ENCODE data around the gene SHKBP1. TPM values are rescaled to one million over a fixed set of nuclear protein-coding genes. Genes with fewer than 3 reads are reported as not detected.
A peak's percentile ranks its signal among the peaks of the same experiment; 100 is the strongest.

Gene SHKBP1
- total and polyA plus RNA-seq, 2 of the 13 experiments (the other 11 are each of a cell fraction or from before 2014, with no cell fraction given) = 16.2 to 17.4 TPM

DNA sequence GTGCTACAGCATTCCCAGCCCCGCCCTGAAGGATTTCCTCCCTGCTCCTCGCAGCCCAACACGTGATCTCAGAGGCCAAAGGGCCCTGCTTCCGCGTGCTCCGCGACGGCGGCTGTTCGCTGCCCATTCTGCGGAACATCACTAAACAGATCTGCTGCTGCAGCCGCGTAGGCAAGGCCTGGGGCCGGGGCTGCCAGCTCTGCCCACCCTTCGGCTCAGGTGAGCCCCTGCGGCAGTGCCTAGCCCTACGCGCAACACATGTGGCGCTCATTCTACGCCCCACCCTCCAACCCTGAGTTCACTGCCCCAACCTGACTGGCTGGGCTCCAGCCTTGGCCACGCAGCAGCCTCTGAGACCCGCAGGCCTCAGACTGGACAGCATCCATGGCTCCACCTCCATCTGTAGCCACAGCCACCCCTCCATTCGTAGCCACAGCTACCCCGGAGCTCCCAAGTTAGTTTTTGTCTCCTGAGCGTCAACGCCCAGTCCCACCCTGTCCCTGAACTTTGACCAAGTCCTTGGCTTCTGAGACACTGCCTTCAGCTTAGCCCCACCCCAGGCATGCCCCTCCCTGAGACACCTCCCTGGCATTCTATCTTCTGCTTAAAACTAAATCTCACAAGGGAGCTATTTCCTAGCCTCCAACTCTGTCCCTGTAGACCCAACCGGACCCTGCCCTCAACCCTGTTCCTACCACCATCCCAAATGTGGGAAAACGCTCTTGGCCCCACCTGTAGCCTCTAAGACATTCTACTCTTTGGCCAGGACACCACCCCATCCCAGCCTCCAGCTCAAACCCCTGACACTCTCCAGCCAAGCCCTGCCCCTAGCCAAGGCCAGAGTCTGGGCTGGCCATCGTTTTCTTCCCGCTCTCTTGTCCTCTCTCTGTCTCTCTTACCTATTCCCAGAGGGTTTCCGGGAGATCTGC is 30.9 kb downstream of the SHKBP1 start (continued):
- TF ChIP-seq, protein P1, sequence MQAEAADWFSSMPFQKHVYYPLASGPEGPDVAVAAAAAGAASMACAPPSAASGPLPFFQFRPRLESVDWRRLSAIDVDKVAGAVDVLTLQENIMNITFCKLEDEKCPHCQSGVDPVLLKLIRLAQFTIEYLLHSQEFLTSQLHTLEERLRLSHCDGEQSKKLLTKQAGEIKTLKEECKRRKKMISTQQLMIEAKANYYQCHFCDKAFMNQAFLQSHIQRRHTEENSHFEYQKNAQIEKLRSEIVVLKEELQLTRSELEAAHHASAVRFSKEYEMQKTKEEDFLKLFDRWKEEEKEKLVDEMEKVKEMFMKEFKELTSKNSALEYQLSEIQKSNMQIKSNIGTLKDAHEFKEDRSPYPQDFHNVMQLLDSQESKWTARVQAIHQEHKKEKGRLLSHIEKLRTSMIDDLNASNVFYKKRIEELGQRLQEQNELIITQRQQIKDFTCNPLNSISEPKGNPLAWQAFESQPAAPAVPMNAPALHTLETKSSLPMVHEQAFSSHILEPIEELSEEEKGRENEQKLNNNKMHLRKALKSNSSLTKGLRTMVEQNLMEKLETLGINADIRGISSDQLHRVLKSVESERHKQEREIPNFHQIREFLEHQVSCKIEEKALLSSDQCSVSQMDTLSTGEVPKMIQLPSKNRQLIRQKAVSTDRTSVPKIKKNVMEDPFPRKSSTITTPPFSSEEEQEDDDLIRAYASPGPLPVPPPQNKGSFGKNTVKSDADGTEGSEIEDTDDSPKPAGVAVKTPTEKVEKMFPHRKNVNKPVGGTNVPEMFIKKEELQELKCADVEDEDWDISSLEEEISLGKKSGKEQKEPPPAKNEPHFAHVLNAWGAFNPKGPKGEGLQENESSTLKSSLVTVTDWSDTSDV (CRISPR knock-in tag; IDR thresholded peaks at IDR 0.05) = no peak
- TF ChIP-seq ZMYM4 (CRISPR knock-in tag; IDR thresholded peaks at IDR 0.05) = no peak
- TF ChIP-seq FOXO1 (CRISPR knock-in tag; IDR thresholded peaks at IDR 0.05) = no peak
- peak; percentile 27; the same call in 1 of the 2 replicates for TF ChIP-seq HNF4A (CRISPR knock-in tag; IDR thresholded peaks at IDR 0.05)
- TF ChIP-seq, protein P2, sequence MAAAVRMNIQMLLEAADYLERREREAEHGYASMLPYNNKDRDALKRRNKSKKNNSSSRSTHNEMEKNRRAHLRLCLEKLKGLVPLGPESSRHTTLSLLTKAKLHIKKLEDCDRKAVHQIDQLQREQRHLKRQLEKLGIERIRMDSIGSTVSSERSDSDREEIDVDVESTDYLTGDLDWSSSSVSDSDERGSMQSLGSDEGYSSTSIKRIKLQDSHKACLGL (CRISPR knock-in tag; IDR thresholded peaks at IDR 0.05) = 0 out of 2 replicates have a peak, but pooled peaks have one; percentile 63
- TF ChIP-seq, protein P3, sequence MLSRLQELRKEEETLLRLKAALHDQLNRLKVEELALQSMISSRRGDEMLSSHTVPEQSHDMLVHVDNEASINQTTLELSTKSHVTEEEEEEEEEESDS (CRISPR knock-in tag; IDR thresholded peaks at IDR 0.05; ENCODE audit: borderline replicate concordance) = no peak
- TF ChIP-seq ZNF564 (CRISPR knock-in tag; IDR thresholded peaks at IDR 0.05) = no peak
- TF ChIP-seq GATAD2A (CRISPR knock-in tag; IDR thresholded peaks at IDR 0.05) = peak; percentile 45
- TF ChIP-seq, protein P4, sequence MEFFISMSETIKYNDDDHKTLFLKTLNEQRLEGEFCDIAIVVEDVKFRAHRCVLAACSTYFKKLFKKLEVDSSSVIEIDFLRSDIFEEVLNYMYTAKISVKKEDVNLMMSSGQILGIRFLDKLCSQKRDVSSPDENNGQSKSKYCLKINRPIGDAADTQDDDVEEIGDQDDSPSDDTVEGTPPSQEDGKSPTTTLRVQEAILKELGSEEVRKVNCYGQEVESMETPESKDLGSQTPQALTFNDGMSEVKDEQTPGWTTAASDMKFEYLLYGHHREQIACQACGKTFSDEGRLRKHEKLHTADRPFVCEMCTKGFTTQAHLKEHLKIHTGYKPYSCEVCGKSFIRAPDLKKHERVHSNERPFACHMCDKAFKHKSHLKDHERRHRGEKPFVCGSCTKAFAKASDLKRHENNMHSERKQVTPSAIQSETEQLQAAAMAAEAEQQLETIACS (CRISPR knock-in tag; IDR thresholded peaks at IDR 0.05) = no peak
- TF ChIP-seq ZNF746 (CRISPR knock-in tag; IDR thresholded peaks at IDR 0.05) = no peak
- TF ChIP-seq ZNF260 (CRISPR knock-in tag; IDR thresholded peaks at IDR 0.05; ENCODE audit: borderline replicate concordance, low read depth) = no peak
- TF ChIP-seq PHB2 (IDR thresholded peaks at IDR 0.05; ENCODE audit: partially characterized antibody) = no peak
- TF ChIP-seq ZNF777 (CRISPR knock-in tag; IDR thresholded peaks at IDR 0.05) = peak; percentile 42; the same call in 1 of the 2 replicates
- TF ChIP-seq ZNF431 (CRISPR knock-in tag; IDR thresholded peaks at IDR 0.05; ENCODE audit: borderline replicate concordance, low read depth) = 0 out of 2 replicates have a peak, but pooled peaks have one; percentile 52
- TF ChIP-seq KAT7 (CRISPR knock-in tag; IDR thresholded peaks at IDR 0.05; ENCODE audit: borderline replicate concordance) = no peak
- TF ChIP-seq, protein P5, sequence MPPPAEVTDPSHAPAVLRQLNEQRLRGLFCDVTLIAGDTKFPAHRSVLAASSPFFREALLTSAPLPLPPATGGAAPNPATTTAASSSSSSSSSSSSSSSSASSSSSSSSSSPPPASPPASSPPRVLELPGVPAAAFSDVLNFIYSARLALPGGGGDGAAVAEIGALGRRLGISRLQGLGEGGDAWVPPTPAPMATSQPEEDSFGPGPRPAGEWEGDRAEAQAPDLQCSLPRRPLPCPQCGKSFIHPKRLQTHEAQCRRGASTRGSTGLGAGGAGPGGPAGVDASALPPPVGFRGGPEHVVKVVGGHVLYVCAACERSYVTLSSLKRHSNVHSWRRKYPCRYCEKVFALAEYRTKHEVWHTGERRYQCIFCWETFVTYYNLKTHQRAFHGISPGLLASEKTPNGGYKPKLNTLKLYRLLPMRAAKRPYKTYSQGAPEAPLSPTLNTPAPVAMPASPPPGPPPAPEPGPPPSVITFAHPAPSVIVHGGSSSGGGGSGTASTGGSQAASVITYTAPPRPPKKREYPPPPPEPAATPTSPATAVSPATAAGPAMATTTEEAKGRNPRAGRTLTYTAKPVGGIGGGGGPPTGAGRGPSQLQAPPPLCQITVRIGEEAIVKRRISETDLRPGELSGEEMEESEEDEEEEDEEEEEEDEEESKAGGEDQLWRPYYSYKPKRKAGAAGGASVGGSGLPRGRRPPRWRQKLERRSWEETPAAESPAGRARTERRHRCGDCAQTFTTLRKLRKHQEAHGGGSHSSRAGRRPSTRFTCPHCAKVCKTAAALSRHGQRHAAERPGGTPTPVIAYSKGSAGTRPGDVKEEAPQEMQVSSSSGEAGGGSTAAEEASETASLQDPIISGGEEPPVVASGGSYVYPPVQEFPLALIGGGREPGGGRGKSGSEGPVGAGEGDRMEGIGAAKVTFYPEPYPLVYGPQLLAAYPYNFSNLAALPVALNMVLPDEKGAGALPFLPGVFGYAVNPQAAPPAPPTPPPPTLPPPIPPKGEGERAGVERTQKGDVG (CRISPR knock-in tag; IDR thresholded peaks at IDR 0.05; ENCODE audit: borderline replicate concordance) = no peak
- no peak for TF ChIP-seq ATF7 (IDR thresholded peaks at IDR 0.05)
- TF ChIP-seq ATF7 (CRISPR knock-in tag; IDR thresholded peaks at IDR 0.05) = no peak
- no peak for TF ChIP-seq ZKSCAN8 (CRISPR knock-in tag; IDR thresholded peaks at IDR 0.05; ENCODE audit: borderline replicate concordance)
- TF ChIP-seq HDAC2 (CRISPR knock-in tag; IDR thresholded peaks at IDR 0.05) = 0 out of 2 replicates have a peak, but pooled peaks have one; percentile 30
- TF ChIP-seq EED (CRISPR knock-in tag; IDR thresholded peaks at IDR 0.05) = 0 out of 2 replicates have a peak, but pooled peaks have one; percentile 72
- no peak for TF ChIP-seq SRSF1 (optimal IDR thresholded peaks at IDR 0.05; ENCODE audit: low read depth, low read length)
- no peak for TF ChIP-seq SRF (IDR thresholded peaks at IDR 0.05; ENCODE audit: low read depth, low read length)
